ENCODE data around the gene PHF21B.

The PHF21B gene

GRCh38 chr22:45013138-45013537, 3.3 kb upstream of the PHF21B start:
- DNase-seq, result no peak

DNA sequence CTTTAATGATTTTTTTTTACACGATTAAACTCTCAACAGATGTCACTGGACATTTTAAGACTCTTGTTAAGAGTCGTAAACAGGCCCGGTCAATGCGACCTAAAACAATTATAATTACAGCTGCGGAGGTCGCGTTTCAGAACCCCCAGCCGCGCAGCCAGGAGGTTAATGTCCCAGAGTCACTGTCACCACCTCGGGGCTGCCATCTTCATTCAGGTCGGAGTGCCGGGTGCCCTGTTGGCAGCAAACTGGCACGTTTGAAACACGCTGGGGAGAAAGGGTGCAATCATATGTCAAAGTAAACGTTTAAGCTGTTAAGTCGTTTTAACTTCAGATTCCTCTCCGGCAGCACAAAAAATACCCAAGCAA, 711 bp upstream of the PHF21B start:
- DNase-seq, result peak; percentile 22

GRCh38 chr22:45008751-45009605, 827 bp downstream of the PHF21B start:
- DNase-seq, result no peak

- DNase-seq, result peak; percentile 40
Observed at GRCh38 chr22:45008186-45008681, 1.6 kb downstream of the PHF21B start.

- DNase-seq, result peak; percentile 83
Observed at GRCh38 chr22:45007391-45008185, 2.2 kb downstream of the PHF21B start.

GRCh38 chr22:45006964-45007390, 2.8 kb downstream of the PHF21B start:
- DNase-seq, result no peak

GRCh38 chr22:45006111-45006963, 3.5 kb downstream of the PHF21B start:
- DNase-seq, result no peak

DNA sequence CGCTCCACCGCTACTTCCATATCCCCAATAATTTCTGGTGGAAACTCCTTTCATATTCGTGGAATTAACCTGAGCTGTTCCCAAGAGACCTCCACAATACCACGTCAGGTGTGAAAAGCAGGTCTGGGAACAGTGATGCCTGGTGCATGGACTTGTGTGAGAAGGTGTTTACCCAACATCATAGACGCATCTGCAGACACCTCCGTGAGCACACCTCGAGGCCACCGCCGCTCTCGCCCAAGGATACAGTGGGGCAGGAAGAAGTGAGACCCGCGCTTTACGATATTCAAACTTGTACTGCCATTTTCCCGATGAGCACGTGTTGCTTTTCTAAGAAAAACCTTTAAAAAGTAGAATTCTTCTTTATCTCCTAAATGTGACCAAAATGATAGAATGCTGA, 8.2 kb downstream of the PHF21B start:
- no peak for DNase-seq

- DNase-seq, result no peak
Observed at GRCh38 chr22:45000330-45000729, 9.5 kb downstream of the PHF21B start.

- no peak for DNase-seq
Observed at GRCh38 chr22:44999687-45000086, 10.1 kb downstream of the PHF21B start.

DNA sequence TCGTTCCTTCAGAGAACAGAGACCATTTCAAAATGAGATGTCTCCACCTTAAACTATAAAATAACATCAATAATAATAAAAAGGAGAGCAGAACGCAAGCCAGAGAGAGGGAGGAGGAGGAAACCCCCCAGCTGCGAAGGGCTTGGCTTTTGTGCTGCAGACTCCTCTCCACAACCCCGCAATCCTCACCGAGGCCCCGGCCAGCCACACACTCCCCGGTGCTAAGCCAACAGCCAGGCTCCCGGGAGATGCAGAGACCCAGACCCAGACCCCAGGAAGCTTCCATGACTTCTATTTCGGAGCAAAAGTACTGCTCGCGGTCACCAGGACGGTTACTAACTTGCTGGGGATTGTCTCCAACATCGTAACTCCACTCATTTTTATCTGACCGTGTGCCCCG, 10.6 kb downstream of the PHF21B start:
- no peak for DNase-seq

GRCh38 chr22:44998296-44998695, 11.5 kb downstream of the PHF21B start:
- no peak for DNase-seq

- no peak for DNase-seq
Observed at GRCh38 chr22:44997060-44997459, 12.7 kb downstream of the PHF21B start.

- DNase-seq, result no peak
Observed at GRCh38 chr22:44996648-44997047, 13.2 kb downstream of the PHF21B start.

DNA sequence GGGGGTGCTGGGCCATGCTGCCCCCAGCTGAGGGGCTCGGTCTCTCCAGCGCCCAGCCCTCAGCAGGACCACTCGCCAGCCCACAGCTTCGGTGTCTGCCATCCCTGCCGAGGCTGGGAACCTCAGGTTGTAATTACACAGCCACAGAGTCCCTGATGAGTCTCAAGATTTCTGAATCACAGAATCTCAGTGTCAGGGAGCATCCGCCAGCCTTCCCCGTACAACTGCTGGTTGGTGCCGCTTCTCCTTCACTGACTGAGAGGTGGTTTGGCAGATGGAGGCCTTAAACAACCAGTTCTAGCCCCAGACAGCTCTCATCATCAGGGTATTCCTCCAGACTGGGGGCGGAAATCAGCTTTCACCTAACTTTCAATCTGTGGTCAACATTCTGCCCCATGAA, 13.7 kb downstream of the PHF21B start:
- no peak for DNase-seq

GRCh38 chr22:44995715-44996114, 14.1 kb downstream of the PHF21B start:
- DNase-seq, result no peak

GRCh38 chr22:44995105-44995514, 14.7 kb downstream of the PHF21B start:
- DNase-seq, result no peak

DNA sequence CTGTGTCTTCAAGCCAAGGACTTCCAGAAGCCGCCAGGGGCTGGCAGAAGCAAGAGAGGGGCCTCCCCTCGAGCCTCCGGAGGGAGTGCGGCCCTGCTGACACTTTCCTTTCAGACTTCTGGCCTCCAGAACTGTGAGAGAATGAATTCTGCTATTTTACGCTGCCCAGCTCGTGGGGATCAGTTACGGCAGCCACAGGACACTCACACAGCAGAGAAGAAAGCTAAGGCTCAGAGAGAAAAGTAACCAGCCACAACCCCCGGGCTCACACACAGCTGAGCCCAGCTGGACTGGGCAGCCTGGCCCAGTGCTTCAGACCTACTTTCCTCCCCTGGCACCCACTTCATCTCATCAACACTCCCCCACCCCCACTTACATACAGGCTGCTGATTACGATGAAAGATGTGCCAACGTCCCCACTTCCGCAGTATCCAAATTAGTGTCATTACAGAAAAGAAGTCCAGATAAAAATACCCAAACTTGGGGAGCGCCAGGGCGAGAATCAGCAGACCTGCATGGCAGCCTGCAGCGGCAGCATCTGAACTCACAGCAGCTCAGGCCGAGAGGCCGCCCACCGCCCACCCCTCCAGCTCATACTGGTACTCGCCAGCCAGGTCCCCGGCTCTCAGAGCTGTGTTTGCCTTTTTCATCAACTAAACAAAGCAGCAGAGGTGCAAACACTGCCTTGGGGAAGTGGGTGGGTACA, 15.3 kb downstream of the PHF21B start:
- DNase-seq, result no peak

- DNase-seq, result no peak
Observed at GRCh38 chr22:44992166-44992565, 17.6 kb downstream of the PHF21B start.

GRCh38 chr22:44991218-44991617, 18.6 kb downstream of the PHF21B start:
- no peak for DNase-seq

DNA sequence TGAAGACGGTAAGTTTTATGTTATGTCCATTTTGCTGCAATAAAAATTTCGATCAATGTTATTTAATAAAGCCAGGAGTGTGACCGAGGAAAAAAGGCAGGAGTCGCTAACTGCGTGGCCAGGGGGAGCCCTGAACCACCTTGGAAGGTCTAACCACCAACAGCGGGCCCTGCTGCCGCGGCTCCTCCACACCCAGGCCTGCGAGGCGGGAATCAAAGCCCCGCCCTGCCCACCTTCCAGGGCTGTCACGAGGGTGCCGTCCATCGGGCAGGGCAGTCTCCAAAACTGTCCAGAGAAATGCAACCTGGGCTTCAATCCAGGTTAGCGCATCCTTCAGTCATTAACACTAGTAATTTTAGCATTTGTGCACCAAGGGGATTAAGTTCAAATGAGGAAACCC, 19.0 kb downstream of the PHF21B start:
- DNase-seq, result no peak

DNA sequence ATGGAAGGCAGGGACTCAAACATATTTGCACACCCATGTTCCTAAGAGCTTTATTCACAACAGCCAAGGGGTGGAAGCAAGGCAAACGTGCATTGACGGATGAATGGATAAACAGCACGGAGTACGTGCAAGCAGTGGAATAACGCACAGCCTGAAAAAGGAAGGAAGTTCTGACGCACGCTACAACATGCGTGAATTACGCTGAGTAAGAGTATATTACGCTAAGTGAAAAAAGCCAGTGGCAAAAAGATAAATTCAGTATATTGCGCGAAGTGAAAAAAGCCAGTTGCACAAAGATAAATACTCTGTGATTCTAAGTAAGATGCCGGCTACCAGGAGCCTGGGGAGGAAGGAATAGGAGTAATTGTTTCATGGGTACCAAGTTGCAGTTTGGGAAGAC, 19.5 kb downstream of the PHF21B start:
- no peak for DNase-seq

Measured in right hindlimb (tissue), 1 donor.